CD4-positive, alpha-beta memory T cell (primary cell): ENCODE results near the gene SYNGR1. TPM values are rescaled to one million over a fixed set of nuclear protein-coding genes. Genes with fewer than 3 reads are reported as not detected.
"Not testable (repeated sequence)": the region's sequence is repeated elsewhere in the genome, so short reads cannot be mapped to it uniquely, and the experiment has no call there.

Source experiments
- CTCF ChIA-PET: fragments of 350-600 bp; sonication (Branson Sonifier 250); formaldehyde crosslinking; loops from one replicate; lab custom pipeline; 2021; ENCODE audit warnings: inconsistent platforms; ENCODE audit not compliant: partially characterized antibody; lab: Charles Lee
- POLR2A ChIA-PET: fragments of 350-600 bp; sonication (Branson Sonifier 250); formaldehyde crosslinking; loops from one replicate; lab custom pipeline; 2021; ENCODE audit not compliant: partially characterized antibody; lab: Charles Lee
- DNase-seq, 5 donors: peaks; one replicate each; pipeline versions ENCODE4 v3.0.0 to v3.0.0-alpha.2; 2020 to 2022; ENCODE audit warnings: mixed read lengths in 1 of 5
- H3K27ac ChIP-seq: one replicate; pipeline ENCODE4 v1.7.0; 2013; ENCODE audit warnings: low read depth, low read length
- H3K27me3 ChIP-seq: 2 replicates; pipeline ENCODE4 v1.7.0; 2013; ENCODE audit warnings: mild to moderate bottlenecking, low read length, moderate library complexity; ENCODE audit not compliant: insufficient read depth
- H3K36me3 ChIP-seq: 2 replicates; pipeline ENCODE4 v1.7.0; 2013; ENCODE audit warnings: mild to moderate bottlenecking, low read length, moderate library complexity; ENCODE audit not compliant: insufficient read depth
- H3K4me1 ChIP-seq: 2 replicates; pipeline ENCODE4 v1.7.0; 2013; ENCODE audit warnings: mild to moderate bottlenecking, low read length, moderate library complexity; ENCODE audit not compliant: insufficient read depth
- H3K4me3 ChIP-seq, 2 donors: one replicate each; pipeline ENCODE4 v1.7.0; 2013; ENCODE audit warnings: low read length in 2 of 2, mild to moderate bottlenecking in 1 of 2
- H3K9me3 ChIP-seq, 2 donors: one replicate each; pipeline ENCODE4 v1.7.0; 2013; ENCODE audit warnings: low read length in 2 of 2, control low read depth in 1 of 2; ENCODE audit not compliant: control insufficient read depth in 1 of 2
- H3K27ac Mint-ChIP-seq, 7 donors: one replicate each; pipeline ENCODE4 v1.8.0; 2020 to 2021; ENCODE audit warnings: mixed read lengths in 7 of 7, mild to moderate bottlenecking in 6 of 7, inconsistent platforms in 3 of 7, moderate library complexity in 3 of 7
- H3K27me3 Mint-ChIP-seq, 2 donors: one replicate each; pipeline ENCODE4 v1.8.0; 2020 to 2021; ENCODE audit warnings: mixed read lengths in 2 of 2
- H3K36me3 Mint-ChIP-seq, 2 donors: one replicate each; pipeline ENCODE4 v1.8.0; 2020 to 2021; ENCODE audit warnings: mixed read lengths in 2 of 2, inconsistent platforms in 1 of 2, mild to moderate bottlenecking in 1 of 2
- H3K4me1 Mint-ChIP-seq, 4 donors: one replicate each; pipeline ENCODE4 v1.8.0; 2020 to 2021; ENCODE audit warnings: mixed read lengths in 4 of 4, mild to moderate bottlenecking in 1 of 4
- H3K4me3 Mint-ChIP-seq, 8 donors: one replicate each; pipeline ENCODE4 v1.8.0; 2020 to 2021; ENCODE audit warnings: mixed read lengths in 8 of 8, mild to moderate bottlenecking in 7 of 8, moderate library complexity in 6 of 8, inconsistent platforms in 3 of 8
- H3K9me3 Mint-ChIP-seq, 8 donors: one replicate each; pipeline ENCODE4 v1.8.0; 2020 to 2021; ENCODE audit warnings: mixed read lengths in 8 of 8, mild to moderate bottlenecking in 5 of 8, inconsistent platforms in 3 of 8, moderate library complexity in 1 of 8
- intact Hi-C: fragments of 100-400 bp; cut with micrococcal nuclease; formaldehyde crosslinking; loops from one replicate; pipeline ENCODE4 v1.15.1; 2023
- polyA plus RNA-seq, 2 donors: library from polyadenylated mRNA; unstranded; fragments of 300-500 nt; fragmentation: Illumina TruSeq; gene quantifications; one replicate each; pipeline ENCODE4 v1.2.3, GENCODE V29; 2021
- total RNA-seq, 2 experiments: library from RNA; stranded (reverse); gene quantifications; one replicate each; pipeline ENCODE4 v1.2.3, GENCODE V29; 2021

Gene SYNGR1
- total and polyA plus RNA-seq, 4 experiments from 2014 or later, result 0.30 to 0.62 TPM; not detected in 2

DNA sequence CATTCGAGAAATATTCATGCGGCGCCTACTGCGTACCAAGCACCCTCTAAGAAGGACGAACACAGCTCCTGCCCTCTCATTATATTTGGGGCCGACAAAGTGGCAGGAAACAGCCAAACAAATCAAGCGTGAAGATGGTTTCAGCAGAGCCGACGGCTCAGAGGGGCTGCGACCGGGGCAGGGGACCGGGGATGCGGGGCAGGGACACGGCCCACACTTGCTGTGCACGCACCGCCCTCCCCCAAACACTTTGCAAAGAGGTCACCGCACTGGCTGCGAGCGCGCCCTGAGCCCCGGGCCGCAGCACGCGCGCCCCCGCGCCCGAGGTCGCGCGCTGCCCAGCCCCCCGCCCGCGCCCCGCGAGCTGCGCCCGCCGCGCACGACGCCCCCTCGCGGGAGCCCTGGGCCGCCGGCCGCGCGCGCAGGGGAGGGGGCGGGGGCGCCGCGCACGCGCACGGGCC is 255 bp upstream of the SYNGR1 start:
- ChIA-PET CTCF (no interaction called here), POLR2A (interaction anchor here (1.3 to 1.7 kb wide), 2 partner anchors 30 to 49 kb away, joined by 3 to 6 read pairs; partner anchors contain the start of gene RPL3)
- DNase-seq, result peak in 3 of 5 donors; percentile 3 to 12 (median 11)
- Histone ChIP-seq H3K9me3 (no peaks in the 10 kb centered on the region), H3K27me3 (peaks cover 9% of the 10 kb centered on the region), H3K27ac (no peak overlapping the region), H3K4me3 (no peak overlapping the region), H3K36me3 (no peaks in the 10 kb centered on the region), H3K4me1 (peaks cover 4% of the 10 kb centered on the region)
- intact Hi-C loops, result no loop called here
- Mint-ChIP-seq H3K27me3 (peaks cover 17 to 19% of the 10 kb centered on the region in 2 donors), H3K4me3 (peak overlapping the region; percentile 60 to 88 (median 82)), H3K36me3 (no peaks in the 10 kb centered on the region), H3K4me1 (peaks cover 3 to 17% (median 6%) of the 10 kb centered on the region in 4 donors), H3K27ac (peak overlapping the region in 1 of 7 donors; percentile 70), H3K9me3 (no peaks in the 10 kb centered on the region)

DNA sequence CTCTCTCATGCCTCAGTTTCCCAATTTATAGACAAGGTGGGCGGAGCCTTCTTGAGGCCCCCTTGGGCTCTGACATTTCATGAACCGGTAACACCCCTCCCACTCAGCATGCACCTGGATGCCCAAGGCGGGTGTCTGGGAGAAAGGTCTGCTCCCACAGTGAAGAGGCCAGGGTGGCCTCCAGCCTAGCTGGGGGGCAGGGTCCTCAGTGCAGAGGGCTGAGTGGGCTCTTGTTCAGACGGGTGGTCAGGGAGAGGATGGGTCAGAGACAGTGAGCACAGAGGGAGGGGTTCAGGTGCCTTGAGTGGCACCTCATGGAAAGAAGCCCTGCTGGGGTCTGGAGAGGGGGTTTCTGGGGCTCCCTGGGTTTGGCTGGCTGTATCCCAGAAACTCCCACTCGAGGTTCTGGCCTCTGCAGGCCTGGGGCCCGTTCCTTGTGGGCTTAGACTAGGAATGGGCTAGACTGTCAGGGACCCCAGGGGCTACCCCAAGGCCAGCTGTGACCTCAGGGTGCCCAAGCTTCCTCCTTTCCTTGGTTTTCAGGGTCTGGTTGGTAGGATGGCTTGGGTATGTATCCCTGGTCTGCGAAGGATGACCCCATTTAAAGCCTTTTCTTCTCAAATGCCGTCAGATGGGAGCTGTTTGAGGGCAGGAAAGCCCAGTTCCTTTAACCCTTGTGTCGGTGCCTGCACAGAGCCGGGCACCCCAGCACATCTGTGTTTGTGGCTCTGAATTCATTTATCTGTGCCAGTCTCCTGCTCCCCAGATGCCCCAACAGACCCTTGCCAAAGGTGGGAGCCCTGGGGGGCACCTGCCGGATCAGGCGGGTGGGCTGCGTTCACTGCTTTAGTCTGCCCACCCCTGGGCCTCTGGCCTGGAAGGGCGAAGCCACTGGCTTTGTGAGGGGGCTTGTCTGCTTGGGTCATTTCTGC is 1.2 kb downstream of the SYNGR1 start:
- CTCF ChIA-PET, result no interaction called here
- H3K9me3 ChIP-seq, result no peaks in the 10 kb centered on the region
- no peak overlapping the region for H3K27ac ChIP-seq
- intact Hi-C loops, result no loop called here
- Mint-ChIP-seq H3K9me3 (no peaks in the 10 kb centered on the region), H3K4me1 (peaks cover 3 to 17% (median 6%) of the 10 kb centered on the region in 4 donors), H3K27ac (peak overlapping the region in 1 of 7 donors; percentile 72), H3K4me3 (peak overlapping the region; percentile 74 to 85 (median 82)), H3K36me3 (no peaks in the 10 kb centered on the region), H3K27me3 (peaks cover 17 to 19% of the 10 kb centered on the region in 2 donors)
- POLR2A ChIA-PET, result no interaction called here
- peaks cover 4% of the 10 kb centered on the region for H3K4me1 ChIP-seq
- H3K36me3 ChIP-seq, result no peaks in the 10 kb centered on the region
- H3K4me3 ChIP-seq, result no peak overlapping the region
- DNase-seq, result no peak
- H3K27me3 ChIP-seq, result peaks cover 9% of the 10 kb centered on the region

- CTCF ChIA-PET, result no interaction called here
Measured at GRCh38 chr22:39351689-39352214, 2.0 kb downstream of the SYNGR1 start.

DNA sequence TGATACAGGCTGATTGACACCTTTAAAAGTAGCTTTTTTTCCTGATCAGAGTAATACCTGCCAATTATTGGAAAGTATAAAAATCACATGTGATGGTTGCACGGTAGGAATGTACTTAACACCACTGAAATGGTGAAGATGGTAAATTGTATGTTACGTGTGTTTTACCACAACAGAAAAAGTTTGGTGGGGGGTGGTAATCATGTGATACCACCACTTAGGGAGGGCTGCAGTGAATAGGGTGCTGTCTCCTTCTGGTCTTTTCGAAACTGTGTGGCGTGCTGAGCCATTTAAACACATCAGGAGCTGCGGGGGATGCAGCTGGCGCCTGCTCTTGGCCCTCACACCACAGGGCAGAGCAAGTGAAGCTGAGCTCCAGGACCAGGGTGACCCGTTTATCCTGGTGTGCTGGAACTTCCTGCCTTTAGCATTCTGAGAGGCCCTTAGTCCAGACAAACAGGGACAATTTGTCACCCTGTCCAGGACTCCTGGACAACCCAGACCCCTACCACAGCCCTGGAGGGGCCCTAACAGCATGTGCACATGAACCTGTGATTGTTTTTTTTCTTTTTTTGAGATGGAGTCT is 2.6 kb downstream of the SYNGR1 start:
- Histone ChIP-seq H3K27me3 (peaks cover 9% of the 10 kb centered on the region), H3K9me3 (no peaks in the 10 kb centered on the region), H3K4me1 (peaks cover 4% of the 10 kb centered on the region), H3K36me3 (no peaks in the 10 kb centered on the region), H3K4me3 (no peak overlapping the region), H3K27ac (no peak overlapping the region)
- H3K36me3 Mint-ChIP-seq, result no peaks in the 10 kb centered on the region
- no peak for DNase-seq
- no peak overlapping the region for H3K4me3 Mint-ChIP-seq
- H3K27ac Mint-ChIP-seq, result no peak overlapping the region
- ChIA-PET CTCF (no interaction called here), POLR2A (no interaction called here)
- H3K4me1 Mint-ChIP-seq, result peaks cover 3 to 17% (median 6%) of the 10 kb centered on the region in 4 donors
- H3K9me3 Mint-ChIP-seq, result no peaks in the 10 kb centered on the region
- intact Hi-C loops, result no loop called here
- H3K27me3 Mint-ChIP-seq, result peaks cover 17 to 19% of the 10 kb centered on the region in 2 donors

More at GRCh38 chr22:39351689-39352214, 2.0 kb downstream of the SYNGR1 start:
- Mint-ChIP-seq H3K4me1 (peaks cover 3 to 17% (median 6%) of the 10 kb centered on the region in 4 donors), H3K27me3 (peaks cover 17 to 19% of the 10 kb centered on the region in 2 donors), H3K4me3 (peak overlapping the region in 6 of 8 donors; percentile 24 to 65 (median 40)), H3K9me3 (no peaks in the 10 kb centered on the region), H3K27ac (peak overlapping the region in 1 of 7 donors; percentile 60), H3K36me3 (no peaks in the 10 kb centered on the region)
- H3K4me3 ChIP-seq, result no peak overlapping the region
- POLR2A ChIA-PET, result no interaction called here
- no peak for DNase-seq
- intact Hi-C loops, result no loop called here
- H3K9me3 ChIP-seq, result no peaks in the 10 kb centered on the region
- no peak overlapping the region for H3K27ac ChIP-seq
- no peaks in the 10 kb centered on the region for H3K36me3 ChIP-seq
- peaks cover 4% of the 10 kb centered on the region for H3K4me1 ChIP-seq
- peaks cover 9% of the 10 kb centered on the region for H3K27me3 ChIP-seq

DNA sequence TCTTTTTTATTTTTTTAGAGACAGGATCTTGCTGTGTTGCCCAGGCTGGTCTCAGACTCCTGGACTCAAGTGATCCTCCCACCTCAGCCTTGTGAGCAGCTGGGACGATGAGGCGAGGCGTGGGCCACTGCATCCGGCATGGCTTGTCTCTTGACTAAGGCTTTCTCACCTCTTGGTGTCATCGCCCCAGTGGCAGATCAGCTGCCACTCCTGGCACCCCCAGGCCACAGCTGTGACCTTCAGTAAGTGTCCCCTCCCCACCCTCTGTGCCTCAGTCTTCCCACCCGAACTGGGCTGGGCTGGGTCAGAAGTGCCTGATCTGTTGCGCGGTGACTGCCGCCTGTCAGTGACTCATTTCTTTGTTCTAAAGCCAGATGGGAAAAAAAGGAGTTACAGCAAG is 3.6 kb downstream of the SYNGR1 start:
- ChIA-PET CTCF (interaction anchor here (1.9 kb wide), 1 partner anchor 10 kb away, joined by 6 read pairs; no protein-coding TSS in a partner anchor), POLR2A (no interaction called here)
- H3K4me3 Mint-ChIP-seq, result peak overlapping the region in 1 of 8 donors; percentile 6
- Histone ChIP-seq H3K4me3 (no peak overlapping the region), H3K27me3 (peaks cover 9% of the 10 kb centered on the region), H3K4me1 (peaks cover 4% of the 10 kb centered on the region), H3K36me3 (no peaks in the 10 kb centered on the region), H3K9me3 (no peaks in the 10 kb centered on the region), H3K27ac (no peak overlapping the region)
- no peak for DNase-seq
- intact Hi-C loops, result no loop called here
- no peaks in the 10 kb centered on the region for H3K36me3 Mint-ChIP-seq
- H3K4me1 Mint-ChIP-seq, result peaks cover 3 to 17% (median 6%) of the 10 kb centered on the region in 4 donors
- peaks cover 15 to 19% of the 10 kb centered on the region in 2 donors for H3K27me3 Mint-ChIP-seq
- H3K27ac Mint-ChIP-seq, result no peak overlapping the region
- no peaks in the 10 kb centered on the region for H3K9me3 Mint-ChIP-seq

DNA sequence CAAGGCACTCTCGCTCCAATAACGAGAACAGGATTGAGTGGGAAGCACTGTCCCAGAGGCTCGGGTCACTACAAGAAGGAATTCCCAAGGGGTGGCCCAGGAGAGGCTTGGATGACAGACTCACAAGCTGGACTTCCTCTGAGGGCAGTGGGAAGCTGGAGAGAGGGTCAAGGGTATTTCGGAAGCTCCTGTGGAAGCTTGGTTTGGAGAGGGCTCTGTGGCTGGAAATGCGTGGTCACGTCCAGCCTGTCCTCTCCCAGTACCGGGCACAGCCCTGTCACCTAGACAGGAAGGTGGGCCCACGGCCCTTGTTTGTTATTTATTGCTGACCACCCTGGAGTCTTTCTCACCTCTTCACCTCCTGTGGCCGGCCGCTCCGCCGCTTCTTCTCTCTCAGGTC is 5.3 kb downstream of the SYNGR1 start:
- no peaks in the 10 kb centered on the region for H3K27me3 ChIP-seq
- Mint-ChIP-seq H3K27me3 (peaks cover 7 to 13% of the 10 kb centered on the region in 2 donors), H3K4me1 (peaks cover 0 to 10% (median 4%) of the 10 kb centered on the region in 4 donors), H3K9me3 (no peaks in the 10 kb centered on the region), H3K36me3 (no peaks in the 10 kb centered on the region), H3K4me3 (no peak overlapping the region), H3K27ac (peak overlapping the region in 1 of 7 donors; percentile 42)
- no peak overlapping the region for H3K4me3 ChIP-seq
- CTCF ChIA-PET, result no interaction called here
- peaks cover 4% of the 10 kb centered on the region for H3K4me1 ChIP-seq
- no peak overlapping the region for H3K27ac ChIP-seq
- intact Hi-C loops, result no loop called here
- DNase-seq, result no peak
- POLR2A ChIA-PET, result no interaction called here
- no peaks in the 10 kb centered on the region for H3K36me3 ChIP-seq
- no peaks in the 10 kb centered on the region for H3K9me3 ChIP-seq

DNA sequence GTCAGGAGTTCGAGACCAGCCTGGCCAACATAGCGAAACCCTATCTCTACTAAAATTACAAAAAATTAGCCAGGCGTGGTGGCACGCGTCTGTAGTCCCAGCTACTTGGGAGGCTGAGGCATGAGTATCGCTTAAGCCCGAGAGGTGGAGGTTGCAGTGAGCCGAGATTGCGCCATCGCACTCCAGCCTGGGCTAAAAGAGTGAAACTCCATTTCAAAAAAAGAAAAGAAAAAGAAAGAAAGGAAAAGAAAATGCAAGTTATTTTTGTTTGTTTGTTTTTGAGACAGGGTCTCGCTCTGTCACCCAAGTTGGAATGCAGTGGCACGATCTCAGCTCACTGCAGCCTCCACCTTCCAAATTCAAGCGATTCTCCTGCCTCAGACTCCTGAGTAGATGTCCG is 6.0 kb downstream of the SYNGR1 start:
- H3K27ac ChIP-seq, H3K4me3 Mint-ChIP-seq, H3K9me3 Mint-ChIP-seq, POLR2A ChIA-PET, H3K36me3 Mint-ChIP-seq, DNase-seq, H3K27ac Mint-ChIP-seq, H3K27me3 ChIP-seq, H3K4me1 ChIP-seq, intact Hi-C loops, H3K9me3 ChIP-seq, H3K4me1 Mint-ChIP-seq, H3K4me3 ChIP-seq, H3K27me3 Mint-ChIP-seq, H3K36me3 ChIP-seq, CTCF ChIA-PET: not testable (repeated sequence)
